ENCODE data around the gene SPR. TPM values are rescaled to one million over a fixed set of nuclear protein-coding genes. Genes with fewer than 3 reads are reported as not detected.
A peak's percentile ranks its signal among the peaks of the same experiment; 100 is the strongest.

SPR gene
- total RNA-seq, 4 donors from 2014 or later = 83.8 to 431 (median 98.0) TPM

DNA sequence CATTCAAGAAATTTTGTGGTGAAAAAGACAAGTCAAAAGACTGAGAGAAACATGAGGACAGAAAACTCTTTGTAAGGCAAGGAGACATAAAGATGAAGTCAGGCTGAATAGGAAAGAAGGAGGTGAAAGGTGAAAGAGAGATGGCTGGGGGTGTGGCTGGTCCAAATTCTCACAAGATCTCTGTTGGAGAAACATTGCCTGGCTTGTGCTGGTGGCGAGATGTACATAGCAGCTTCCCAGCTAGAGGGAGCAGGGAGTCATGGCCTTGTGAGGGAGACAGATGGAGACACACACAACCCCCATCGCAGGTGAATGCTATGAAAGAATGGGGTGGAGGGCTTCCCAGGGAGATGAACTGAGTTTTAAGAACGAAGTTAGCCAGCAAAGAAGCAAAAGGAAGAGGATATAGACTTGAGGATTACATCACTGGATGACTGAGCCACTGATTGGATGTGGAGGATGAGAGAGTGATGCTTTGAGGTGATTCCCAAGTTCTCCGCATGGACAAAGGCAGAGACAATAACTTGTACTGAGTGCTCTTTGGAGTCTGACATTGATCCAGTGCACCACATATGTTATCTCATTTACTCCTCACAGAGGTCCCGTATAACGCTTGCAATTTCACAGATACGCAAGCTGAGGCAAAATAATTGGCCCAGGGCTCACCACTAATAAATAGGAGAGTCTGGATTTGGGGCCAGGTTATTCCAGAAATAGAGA lies 26.4 kb downstream of the SPR start:
- Histone ChIP-seq H3K27me3 (peaks cover 100% of the 10 kb centered on the region), H3K4me3 (no peak overlapping the region), H3K27ac (no peak overlapping the region), H3K9me3 (no peaks in the 10 kb centered on the region), H3K36me3 (no peaks in the 10 kb centered on the region), H3K4me1 (peaks cover 9 to 40% (median 37%) of the 10 kb centered on the region in 4 donors)
- no peak for DNase-seq
- WGBS, 2 donors (ENCODE audit: low coverage in 1 of 2) = 28 to 35% methylated on average over 6 to 7 of the region's 7 CpGs
- TF ChIP-seq, protein P1, sequence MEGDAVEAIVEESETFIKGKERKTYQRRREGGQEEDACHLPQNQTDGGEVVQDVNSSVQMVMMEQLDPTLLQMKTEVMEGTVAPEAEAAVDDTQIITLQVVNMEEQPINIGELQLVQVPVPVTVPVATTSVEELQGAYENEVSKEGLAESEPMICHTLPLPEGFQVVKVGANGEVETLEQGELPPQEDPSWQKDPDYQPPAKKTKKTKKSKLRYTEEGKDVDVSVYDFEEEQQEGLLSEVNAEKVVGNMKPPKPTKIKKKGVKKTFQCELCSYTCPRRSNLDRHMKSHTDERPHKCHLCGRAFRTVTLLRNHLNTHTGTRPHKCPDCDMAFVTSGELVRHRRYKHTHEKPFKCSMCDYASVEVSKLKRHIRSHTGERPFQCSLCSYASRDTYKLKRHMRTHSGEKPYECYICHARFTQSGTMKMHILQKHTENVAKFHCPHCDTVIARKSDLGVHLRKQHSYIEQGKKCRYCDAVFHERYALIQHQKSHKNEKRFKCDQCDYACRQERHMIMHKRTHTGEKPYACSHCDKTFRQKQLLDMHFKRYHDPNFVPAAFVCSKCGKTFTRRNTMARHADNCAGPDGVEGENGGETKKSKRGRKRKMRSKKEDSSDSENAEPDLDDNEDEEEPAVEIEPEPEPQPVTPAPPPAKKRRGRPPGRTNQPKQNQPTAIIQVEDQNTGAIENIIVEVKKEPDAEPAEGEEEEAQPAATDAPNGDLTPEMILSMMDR (IDR thresholded peaks at IDR 0.05) = no peak
- intact Hi-C loops (cut with DNase I; ENCODE audit: low total_unique reads) = no loop called here
- in situ Hi-C loops (cut with MboI; ENCODE audit: low pct_ligation_motif_present in 1 of 4, low pct_unique_long_range_greater_than_20kb in 1 of 4, low sequenced_read_pairs in 3 of 4) = no loop called here

DNA sequence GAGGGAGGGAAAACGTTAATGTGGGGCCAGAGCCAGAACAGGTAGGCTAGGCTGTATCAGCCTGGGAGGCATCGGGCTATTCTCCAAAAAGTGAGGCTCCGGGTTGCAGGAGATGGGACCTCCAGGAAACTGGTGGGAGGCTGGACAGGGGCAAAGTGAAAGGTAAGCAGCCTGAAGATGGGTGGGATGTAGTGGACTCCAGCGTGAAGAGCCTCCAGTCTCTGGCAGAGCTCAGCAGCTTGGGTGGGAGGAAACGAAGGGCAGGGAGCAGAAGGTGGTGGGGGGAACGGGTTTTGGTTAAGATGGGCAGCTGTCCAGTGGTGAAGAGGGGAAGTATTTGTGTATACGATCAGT lies 27.0 kb downstream of the SPR start:
- H3K27me3 ChIP-seq = peaks cover 100% of the 10 kb centered on the region
- no peak for TF ChIP-seq EP300 (IDR thresholded peaks at IDR 0.05; ENCODE audit: low read depth)
- no peak for TF ChIP-seq POLR2AphosphoS5 (IDR thresholded peaks at IDR 0.05)
- TF ChIP-seq, protein P1 (IDR thresholded peaks at IDR 0.05) = no peak
- no peak for TF ChIP-seq POLR2A (IDR thresholded peaks at IDR 0.05)
- WGBS, 2 donors (ENCODE audit: low coverage in 1 of 2) = 13 to 20% methylated on average over 4 to 7 of the region's 7 CpGs

DNA sequence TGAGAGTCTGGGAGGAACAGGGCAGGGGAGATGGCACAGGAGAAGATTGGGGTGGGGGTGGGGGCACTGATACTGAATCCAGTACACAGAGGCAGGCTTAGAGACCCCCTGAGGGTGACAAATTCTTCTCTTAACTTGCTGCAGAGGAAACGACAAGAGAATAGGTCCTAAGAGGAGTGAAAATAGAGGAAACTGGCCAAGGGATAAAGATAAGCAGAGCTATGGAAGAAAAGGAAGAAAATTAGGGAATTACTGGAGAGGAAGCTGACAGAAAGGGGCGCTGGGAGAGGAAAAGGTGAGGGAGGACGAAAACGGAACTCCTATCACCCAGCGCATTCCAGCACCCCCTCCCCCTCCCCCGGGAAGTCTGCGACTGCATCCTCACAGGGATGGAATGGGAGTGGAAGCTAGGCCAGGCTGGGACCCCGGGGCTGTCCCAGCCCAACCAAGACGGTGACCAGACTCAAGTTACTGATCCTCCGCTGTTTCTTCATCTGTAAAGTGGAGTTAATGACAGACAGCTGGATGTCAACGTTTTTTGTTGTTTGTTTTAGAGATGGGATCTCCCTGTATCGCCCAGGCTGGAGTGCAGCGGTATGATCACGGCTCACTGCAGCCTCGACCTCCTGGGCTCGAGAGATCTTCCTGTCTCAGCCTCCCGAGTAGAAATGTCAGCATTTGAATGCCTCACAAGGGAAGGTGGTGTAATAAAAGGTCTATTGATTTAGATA lies 27.5 kb downstream of the SPR start:
- TF ChIP-seq, protein P1 (IDR thresholded peaks at IDR 0.05) = no peak
- TF ChIP-seq POLR2A (IDR thresholded peaks at IDR 0.05) (no peak), EP300 (IDR thresholded peaks at IDR 0.05; ENCODE audit: low read depth) (no peak), POLR2AphosphoS5 (IDR thresholded peaks at IDR 0.05) (no peak)
- Histone ChIP-seq H3K36me3 (no peaks in the 10 kb centered on the region), H3K4me1 (peaks cover 9 to 43% (median 38%) of the 10 kb centered on the region in 4 donors), H3K27me3 (peaks cover 100% of the 10 kb centered on the region), H3K4me3 (no peak overlapping the region), H3K27ac (no peak overlapping the region), H3K9me3 (no peaks in the 10 kb centered on the region)
- in situ Hi-C loops (cut with MboI; ENCODE audit: low pct_ligation_motif_present in 1 of 4, low pct_unique_long_range_greater_than_20kb in 1 of 4, low sequenced_read_pairs in 3 of 4) = no loop called here
- 6 to 9% methylated on average over 14 to 17 of the region's 17 CpGs for WGBS, 2 donors (ENCODE audit: low coverage in 1 of 2)
- DNase-seq = no peak
- intact Hi-C loops (cut with DNase I; ENCODE audit: low total_unique reads) = no loop called here

More for the DNA sequence above, 27.0 kb downstream of the SPR start:
- H3K36me3 ChIP-seq = no peaks in the 10 kb centered on the region
- H3K27ac ChIP-seq = no peak overlapping the region
- intact Hi-C loops (cut with DNase I; ENCODE audit: low total_unique reads) (no loop called here), in situ Hi-C loops (cut with MboI; ENCODE audit: low pct_ligation_motif_present in 1 of 4, low pct_unique_long_range_greater_than_20kb in 1 of 4, low sequenced_read_pairs in 3 of 4) (no loop called here)
- peaks cover 9 to 42% (median 37%) of the 10 kb centered on the region in 4 donors for H3K4me1 ChIP-seq
- DNase-seq = no peak
- H3K9me3 ChIP-seq = no peaks in the 10 kb centered on the region
- H3K4me3 ChIP-seq = no peak overlapping the region

DNA sequence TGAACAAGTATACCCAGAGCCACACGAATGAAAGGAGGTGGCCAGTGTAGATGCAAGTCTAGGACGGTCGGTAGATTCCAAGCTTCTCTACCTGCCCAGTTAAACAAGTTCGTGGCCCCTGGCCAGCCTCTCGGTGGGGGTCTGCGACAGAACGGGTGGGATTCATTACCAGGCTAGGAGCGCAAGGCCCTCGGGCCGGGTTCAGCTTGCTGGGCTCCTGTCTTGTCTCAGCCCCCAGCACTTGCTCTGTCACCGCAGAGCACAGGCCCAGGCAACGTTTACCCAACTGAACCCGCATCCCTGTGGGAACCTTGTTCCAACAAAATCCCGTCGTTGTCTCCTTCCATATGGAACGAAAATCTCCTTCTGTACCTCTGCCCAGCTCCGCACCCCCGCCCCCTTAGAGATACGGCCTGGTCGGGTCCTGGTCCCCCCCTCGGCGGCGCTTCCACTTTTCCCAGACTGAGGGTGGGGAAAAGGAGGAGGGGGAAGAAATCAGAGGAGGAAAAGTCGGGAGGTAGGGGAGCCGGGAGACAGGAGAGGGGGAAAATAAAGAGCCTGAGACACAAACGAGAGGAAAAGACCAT lies 28.2 kb downstream of the SPR start:
- Histone ChIP-seq H3K27ac (no peak overlapping the region), H3K27me3 (peaks cover 100% of the 10 kb centered on the region), H3K9me3 (no peaks in the 10 kb centered on the region), H3K36me3 (no peaks in the 10 kb centered on the region), H3K4me1 (peaks cover 12 to 49% (median 45%) of the 10 kb centered on the region in 4 donors), H3K4me3 (peak overlapping the region in 3 of 4 donors; percentile 20 to 51 (median 38))
- no peak for DNase-seq
- WGBS, 2 donors (ENCODE audit: low coverage in 1 of 2) = 0 to 4% methylated on average over 4 to 26 of the region's 26 CpGs
- in situ Hi-C loops (cut with MboI; ENCODE audit: low pct_ligation_motif_present in 1 of 4, low pct_unique_long_range_greater_than_20kb in 1 of 4, low sequenced_read_pairs in 3 of 4) = no loop called here
- intact Hi-C loops (cut with DNase I; ENCODE audit: low total_unique reads) = no loop called here
- TF ChIP-seq POLR2A (IDR thresholded peaks at IDR 0.05) (no peak), POLR2AphosphoS5 (IDR thresholded peaks at IDR 0.05) (no peak), EP300 (IDR thresholded peaks at IDR 0.05; ENCODE audit: low read depth) (no peak)
- TF ChIP-seq, protein P1 (IDR thresholded peaks at IDR 0.05) = no peak
